Measurements from ENCODE around the gene STIP1.

Gene STIP1

GRCh38 chr11:64253043-64253442 is 67.1 kb downstream of the STIP1 start:
- DNase-seq: no peak

DNA sequence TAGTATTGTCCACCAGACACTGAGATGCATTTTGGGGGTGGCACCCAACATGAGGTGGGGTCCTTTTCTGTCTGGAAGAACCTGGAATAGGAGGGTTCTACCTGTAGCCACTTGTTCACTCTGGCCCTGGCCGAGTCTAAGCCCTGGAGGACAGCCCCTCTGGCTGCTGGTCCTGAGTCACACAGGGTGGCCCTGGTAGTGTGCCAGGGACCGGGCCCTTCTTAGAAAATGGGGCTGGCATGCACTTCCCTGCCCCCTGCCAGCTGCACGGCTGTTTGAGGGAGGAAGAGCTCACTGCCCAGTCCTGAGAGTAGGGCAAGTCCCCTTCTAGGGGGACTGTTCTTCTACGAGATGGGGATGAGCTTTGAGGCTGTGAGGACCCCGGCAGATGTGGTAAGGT is 67.5 kb downstream of the STIP1 start:
- no peak for DNase-seq

Measured in stimulated activated CD8-positive, alpha-beta memory T cell treated with anti-CD3 and anti-CD28 coated beads, Interleukin-4, amount 100 ng/mL, for 48 hours (primary cell).